IPS-18c (cell line): ENCODE results near the gene BMAL1.

ENCODE experiments used
- H3K4me3 ChIP-seq: 2 replicates; pipeline ENCODE4 v1.7.0; 2013; ENCODE audit warnings: low read depth, mild to moderate bottlenecking, low read length, moderate library complexity; ENCODE audit not compliant: insufficient read depth
- H3K9me3 ChIP-seq: one replicate; pipeline ENCODE4 v1.6.1; 2013; ENCODE audit warnings: mild to moderate bottlenecking, low read length, moderate library complexity; ENCODE audit not compliant: control insufficient read depth, insufficient read depth

Gene BMAL1

DNA sequence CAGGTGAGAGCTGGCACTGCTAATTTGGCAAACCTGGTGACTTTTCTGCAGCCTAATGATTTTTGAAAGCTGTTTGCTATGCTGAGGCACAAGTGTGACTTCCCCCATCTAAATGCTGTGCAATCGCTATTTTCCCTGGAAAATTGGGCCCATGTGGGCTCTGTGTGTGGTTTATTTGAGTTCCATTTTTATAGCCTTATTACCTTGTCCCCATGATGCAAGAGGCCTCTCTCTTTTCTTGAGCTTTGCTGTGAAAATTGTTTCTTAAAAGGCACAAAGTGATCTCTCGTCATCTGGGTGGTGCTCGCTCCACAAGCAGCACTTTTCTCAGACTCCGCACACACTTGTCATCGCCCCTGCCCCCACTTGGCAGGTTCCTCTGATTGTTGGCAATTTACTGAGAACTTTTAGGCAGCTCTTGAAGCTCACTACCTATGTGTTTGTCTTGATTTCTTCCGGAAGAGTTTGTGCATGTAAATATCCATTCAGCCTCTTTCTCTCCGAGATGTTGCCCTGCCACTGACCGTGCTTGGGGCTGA is 24.9 kb downstream of the BMAL1 start:
- H3K4me3 ChIP-seq: no peak overlapping the region
- H3K9me3 ChIP-seq: no peaks in the 10 kb centered on the region

DNA sequence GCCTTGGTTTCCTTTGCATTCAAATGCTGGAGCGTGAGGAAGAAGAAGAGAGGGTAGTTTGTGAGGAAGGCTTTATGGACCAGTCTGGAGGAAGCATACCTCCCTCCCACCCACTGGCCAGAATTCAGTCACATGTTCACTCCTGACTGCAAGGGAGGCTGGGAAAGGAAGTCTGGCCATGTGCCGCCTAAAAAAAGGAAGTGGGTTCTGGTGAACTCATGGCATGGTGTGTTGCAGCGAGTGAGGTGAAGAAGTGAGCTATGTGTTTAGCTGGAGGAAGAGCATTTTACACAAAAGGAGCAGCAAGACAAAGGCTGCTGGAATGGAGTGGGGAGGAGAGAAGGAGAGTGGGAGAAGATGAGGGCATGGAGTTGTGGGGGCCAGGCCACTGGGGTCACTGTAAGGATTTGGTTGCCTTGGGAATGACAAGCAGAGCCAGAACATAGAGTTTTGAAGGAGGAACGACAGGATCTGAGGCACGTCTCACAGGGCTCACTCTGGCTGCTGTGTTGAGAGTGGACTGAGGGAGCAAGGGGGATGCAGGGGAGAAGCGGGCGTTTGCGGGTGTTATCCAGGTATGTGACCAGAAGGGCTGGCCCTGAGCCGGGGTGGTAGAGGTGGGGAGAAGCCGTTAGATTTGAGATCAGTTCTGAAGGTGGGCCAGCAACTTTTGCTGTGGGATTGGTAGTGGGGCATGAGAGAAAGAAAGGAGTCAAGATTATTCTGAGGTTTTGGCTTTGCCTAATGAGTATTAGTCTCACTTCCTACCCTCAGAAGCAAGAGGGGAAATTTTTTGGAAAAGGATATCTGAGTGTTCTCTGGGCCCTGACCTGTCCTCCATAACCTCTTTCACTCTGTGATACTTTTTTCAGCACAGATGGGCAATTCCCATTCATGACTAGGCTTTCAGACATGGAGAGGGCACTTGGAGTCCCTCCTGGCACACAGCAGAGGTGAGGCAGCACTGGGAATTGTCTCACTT is 26.4 kb downstream of the BMAL1 start:
- H3K4me3 ChIP-seq: no peak overlapping the region

DNA sequence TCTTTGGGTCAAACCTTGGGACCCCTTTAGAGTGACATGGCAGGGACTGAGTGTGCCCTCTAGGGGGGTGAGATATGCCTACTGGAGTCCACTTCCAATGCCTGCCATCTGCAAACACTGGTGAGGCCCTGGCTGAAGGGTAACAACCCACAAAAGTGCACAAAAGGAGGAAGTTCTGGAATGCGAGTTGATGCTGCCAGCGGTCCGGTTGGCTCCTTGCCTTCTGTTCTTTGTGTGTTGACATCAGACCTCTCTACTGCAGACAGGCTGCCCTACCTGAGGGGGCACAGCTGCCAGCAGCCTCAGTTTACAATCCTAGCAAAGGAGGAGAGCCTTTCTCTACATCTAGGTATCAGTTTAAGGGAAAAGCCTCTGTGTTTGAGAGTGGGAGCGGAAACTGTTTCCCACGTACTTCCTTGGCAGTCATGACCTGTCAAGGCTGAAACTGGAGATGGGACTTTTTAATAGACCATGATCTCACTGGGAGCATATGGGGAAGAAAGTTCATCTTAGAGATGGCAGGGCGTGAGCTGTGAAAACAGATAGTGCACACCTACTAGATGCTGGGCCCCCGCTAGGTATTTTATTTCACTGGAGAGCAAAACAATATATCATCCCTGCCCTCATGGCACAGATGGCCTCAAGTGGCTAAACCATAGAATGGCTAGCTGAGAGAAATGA is 27.2 kb downstream of the BMAL1 start:
- no peak overlapping the region for H3K4me3 ChIP-seq
- H3K9me3 ChIP-seq: no peaks in the 10 kb centered on the region

More for the DNA sequence above, 26.4 kb downstream of the BMAL1 start:
- H3K9me3 ChIP-seq: no peaks in the 10 kb centered on the region

DNA sequence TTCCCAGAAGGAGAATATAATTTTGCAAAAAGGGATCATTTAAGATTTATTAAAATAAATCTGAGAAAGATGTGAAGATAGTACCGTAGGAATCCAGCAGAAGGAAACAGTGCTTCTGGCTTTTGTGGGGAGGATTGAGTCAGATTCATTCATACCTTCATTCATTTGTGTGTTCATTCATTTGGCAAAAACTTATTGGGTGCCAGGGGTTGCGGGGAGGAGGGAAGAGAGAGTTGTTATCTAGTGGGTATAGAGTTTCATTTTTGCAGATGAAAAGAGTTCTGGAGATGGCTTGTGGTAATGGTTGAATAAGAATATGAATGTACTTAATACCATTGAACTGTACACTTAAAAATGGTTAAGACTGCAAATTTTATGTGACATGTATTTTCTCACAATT is 31.1 kb downstream of the BMAL1 start:
- H3K9me3 ChIP-seq: no peaks in the 10 kb centered on the region
- H3K4me3 ChIP-seq: no peak overlapping the region

DNA sequence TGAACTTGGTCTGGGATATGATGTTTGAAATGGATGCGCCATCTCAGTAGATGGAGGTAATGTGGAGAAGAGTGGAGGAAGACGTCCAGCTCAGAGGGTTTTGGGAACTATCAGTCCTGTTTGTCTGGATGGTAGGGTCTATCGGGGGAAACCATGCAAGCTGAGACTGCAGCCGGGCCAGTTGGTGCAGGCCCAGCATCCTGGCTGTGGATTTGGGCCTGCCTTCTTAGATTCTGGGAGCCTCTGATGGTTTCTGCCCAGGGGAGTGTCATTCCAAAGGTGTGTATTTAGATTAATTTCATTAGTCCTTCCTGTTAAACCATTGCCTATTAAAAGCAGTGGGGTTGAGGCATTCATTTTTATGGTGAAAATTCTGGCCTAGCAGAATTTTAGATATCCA is 31.6 kb downstream of the BMAL1 start:
- H3K9me3 ChIP-seq: no peaks in the 10 kb centered on the region
- no peak overlapping the region for H3K4me3 ChIP-seq

DNA sequence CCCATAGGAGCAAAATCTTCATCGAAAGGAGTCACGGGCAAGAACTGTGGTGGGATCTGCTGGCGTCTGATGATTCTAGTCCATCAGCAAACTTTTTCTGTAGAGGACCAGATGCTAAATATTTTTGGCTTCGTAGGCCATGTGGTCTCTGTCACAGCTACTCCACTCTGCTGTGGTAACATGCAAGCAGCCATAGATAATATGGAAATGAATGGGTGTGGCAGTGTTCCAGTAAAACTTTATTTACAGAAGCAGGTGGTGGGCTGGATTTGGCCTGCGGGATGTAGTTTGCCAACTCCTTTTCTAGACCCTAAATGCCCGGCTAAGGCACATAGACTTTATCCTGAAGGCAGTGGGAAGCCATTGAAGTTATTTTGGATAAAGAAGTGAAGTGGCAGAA is 32.9 kb downstream of the BMAL1 start:
- Histone ChIP-seq H3K4me3 (no peak overlapping the region), H3K9me3 (no peaks in the 10 kb centered on the region)

DNA sequence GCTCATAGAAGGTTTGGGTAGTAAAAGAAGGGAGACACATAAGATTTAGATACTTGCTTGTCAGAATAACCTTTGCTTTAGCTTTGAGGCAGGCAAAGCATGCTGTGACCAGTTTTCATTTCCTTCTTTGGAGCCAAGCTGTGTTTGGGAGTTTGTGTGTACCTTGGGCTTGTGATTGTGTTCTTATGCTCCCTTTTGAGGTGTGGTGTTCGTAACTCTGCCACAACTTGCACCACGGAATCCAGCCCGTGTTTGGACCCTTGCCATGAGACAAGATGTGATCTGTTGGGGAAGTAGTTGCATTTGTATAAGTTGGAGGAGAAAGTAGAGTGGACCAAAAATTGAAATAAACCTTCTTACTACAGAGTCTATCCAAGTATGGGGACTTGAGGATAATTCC is 34.0 kb downstream of the BMAL1 start:
- H3K4me3 ChIP-seq: no peak overlapping the region
- H3K9me3 ChIP-seq: no peaks in the 10 kb centered on the region

DNA sequence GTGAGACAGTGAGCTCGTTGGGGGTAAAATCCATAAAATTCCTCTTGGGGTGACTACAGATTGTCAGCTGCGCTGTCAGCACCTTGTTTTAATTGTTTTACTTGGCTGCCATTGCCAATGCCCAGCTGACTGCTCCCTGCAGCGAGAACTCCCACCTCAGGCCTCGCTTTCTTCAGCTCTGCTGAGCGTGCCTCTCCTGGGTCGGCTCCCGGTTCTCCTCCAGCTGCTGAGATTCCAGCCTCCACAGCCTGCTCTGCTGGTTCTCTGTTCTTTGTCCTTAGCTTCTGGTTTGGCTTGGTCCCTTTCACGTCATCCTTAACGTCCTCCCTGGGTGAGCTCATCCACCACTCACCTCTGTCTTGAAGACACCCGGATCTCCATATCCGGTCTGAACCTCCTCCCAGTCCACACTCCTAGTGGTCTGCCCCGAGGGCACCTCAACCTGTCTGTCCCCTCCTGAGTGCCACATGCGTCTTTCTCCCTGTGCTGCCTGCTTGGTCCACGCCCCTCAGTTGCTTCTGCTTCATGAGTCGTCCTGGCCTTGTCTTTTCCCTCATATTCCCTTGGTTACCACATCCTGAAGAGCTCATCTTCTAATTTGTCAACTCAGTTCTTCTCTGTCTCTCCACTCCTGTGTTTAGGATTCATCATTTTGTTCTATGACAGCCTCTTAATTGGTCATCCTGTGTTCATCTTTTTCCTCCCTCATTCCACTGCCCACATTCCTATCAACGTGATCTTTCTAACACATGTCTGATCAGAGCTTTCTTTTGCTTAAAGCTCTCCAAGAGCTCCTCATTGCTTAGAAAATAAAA is 35.6 kb downstream of the BMAL1 start:
- H3K4me3 ChIP-seq: no peak overlapping the region
- no peaks in the 10 kb centered on the region for H3K9me3 ChIP-seq

DNA sequence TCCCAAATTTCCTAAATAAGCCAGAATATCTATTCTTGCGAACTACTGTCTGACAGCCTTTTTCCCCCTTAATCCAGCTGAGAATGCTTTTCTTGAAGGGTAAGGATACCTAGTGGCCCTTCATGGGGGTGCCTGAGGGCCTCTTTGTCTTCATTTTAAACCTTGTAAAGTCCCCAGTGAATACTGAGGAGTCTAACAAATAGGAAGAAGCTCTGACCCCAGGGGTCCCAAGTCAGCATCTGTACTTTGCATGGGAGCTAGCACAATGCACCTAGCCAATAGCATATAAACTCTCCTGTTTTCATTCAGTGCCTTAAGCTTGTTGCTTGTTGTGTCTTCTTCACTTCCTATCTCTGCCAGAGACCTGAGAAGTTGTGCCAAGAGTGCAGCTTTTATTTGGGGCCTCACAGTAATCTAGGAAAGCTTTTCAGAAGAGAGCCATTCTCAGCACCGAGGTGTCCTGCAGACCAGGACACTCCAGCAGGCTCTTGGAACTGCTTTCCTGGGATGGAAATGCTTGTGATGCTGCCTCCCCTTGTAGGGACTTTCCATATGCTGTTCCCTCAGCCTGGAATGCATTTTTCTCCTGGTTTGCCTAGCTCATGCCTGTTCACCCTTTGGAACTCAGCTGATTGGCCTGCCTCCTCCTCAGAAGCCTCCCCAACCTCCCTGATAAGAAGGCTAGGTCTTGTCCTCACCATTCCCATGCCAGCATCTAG is 37.2 kb downstream of the BMAL1 start:
- no peak overlapping the region for H3K4me3 ChIP-seq

DNA sequence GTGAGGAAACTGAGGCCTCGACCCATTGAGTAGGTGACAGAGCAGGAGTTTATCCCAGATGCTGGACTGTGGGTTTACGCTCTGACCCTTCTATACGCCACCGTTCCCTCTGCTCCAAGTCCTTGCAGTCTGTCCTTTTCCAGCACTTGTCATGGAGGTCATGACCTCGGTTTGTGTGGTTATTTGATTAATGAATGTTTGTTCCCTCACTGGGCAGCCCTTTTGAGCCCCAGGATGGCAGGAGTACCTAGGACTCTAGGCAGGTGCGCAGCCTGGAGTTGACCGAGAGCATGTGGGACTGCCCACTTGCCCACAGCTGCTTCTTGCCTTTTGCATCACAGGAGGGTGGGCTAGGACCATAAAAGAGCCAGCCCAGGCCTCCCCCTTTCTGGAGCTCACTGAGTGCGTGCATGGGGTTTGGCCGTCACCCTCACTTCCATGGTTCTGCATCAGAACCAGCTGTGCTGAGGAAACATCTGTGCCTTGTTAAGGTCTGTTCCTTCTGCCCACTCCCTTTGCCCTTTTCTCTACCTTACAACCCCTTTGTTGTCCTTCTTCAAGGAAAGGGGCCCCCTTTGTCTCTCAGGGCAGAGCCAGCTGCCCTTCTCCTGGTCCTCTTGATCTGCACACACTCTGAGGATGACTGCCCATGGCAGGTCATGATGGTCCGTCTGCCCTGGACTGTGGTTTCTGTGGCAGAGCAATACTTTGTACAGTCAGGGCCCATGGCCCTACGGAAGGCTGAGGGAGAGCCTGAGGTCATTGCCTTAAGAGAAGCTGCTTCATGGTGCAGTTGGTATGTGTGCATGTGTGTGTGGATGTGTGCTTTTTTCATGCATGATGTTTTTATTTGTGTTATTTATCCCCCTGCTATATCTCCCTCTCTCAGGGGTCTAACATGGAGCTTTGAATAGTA is 38.2 kb downstream of the BMAL1 start:
- no peak overlapping the region for H3K4me3 ChIP-seq
- no peaks in the 10 kb centered on the region for H3K9me3 ChIP-seq

More for the DNA sequence above, 37.2 kb downstream of the BMAL1 start:
- H3K9me3 ChIP-seq: no peaks in the 10 kb centered on the region

DNA sequence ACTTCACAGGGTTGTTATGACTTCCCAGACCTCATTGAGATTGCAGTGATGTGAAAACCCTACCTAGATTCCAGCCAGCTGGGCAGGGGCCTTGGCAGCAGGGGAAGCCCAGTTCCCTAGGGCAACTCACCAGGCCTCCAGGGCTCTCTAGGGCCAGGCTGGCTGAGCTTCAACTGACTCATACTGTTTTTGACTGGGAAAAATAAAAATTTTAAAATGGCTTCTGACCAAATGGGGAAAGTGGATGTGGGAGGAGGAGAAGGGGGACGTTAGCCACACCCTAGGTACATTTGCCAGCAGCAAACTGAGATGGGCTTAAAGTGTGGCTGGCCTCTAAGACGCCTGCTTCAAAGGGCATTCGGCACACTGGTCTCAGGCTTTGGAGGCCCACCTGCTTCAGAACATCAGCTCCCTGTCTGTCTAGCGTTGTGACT is 39.0 kb downstream of the BMAL1 start:
- Histone ChIP-seq H3K4me3 (no peak overlapping the region), H3K9me3 (no peaks in the 10 kb centered on the region)

DNA sequence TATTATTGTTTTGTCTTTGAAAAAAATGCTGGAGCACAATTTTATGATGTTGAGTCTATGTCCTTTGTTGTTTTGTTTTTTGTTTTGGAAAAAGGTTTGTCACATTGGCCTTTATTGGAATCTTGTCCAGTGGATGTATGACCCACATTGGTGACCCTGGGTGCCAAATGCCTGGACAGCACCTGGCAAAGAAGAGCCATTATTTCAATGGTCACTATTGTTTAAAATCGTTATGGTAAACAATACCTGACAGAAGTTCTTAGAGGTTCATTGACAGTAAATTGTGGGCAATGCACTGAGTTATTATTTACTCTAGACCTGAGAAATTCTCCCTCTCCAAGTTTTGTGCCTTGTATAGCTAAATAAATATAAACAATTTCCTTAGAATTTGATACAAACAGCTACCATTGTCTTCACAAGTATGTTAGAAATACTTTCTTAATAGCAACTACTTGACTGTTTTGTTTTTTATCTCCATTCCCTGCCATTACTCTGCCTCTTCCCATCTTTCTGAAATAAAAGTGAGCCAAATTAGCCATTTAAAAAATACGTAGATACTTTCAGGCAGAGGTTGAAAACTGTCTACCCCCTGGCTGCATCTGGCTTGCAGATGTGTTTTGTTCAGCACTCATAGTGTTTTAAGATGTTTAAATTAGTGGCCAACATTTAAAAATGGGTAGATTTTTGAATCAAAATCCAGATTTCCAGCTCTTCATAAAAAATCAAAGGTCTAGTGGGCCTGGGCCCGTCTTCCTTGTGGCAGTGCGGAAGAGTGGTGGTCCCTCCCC is 39.9 kb downstream of the BMAL1 start:
- H3K9me3 ChIP-seq: no peaks in the 10 kb centered on the region

DNA sequence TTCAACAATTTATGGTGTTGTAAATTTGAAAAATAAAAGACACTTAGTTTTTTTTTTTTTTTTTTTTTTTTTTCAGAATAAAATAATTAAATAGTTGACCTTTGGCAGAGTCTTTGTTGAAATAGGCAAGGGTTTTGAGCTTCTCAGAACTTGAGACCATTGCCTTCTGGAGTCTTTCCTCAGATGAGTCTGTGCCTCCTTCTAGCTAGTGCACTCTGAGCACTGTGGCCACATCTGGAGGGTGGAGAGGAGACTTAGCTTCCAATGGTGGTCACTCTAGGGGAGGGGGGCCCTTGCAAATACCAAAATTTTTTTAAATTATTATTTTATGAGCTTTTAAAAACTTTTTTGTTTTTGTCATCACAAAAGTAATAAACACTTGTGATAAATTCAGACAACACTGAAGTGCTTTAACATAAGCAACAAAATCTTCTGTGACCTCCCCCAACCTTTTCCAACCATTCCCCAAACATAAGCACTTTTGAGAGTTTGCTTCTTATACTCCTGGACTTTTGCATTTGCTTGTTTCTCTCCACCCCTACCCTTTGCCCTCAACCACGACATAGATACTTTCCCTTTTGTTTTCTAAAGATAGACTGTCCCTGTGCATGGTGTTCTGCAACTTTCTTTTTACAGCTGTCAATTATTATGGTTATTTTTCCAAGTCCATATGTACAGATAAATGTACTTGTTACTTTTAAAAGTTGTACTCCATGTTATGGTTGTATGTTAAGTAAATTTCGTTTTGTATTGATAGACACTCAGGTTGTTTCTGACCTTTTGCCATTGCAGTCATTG is 41.1 kb downstream of the BMAL1 start:
- Histone ChIP-seq H3K9me3 (no peaks in the 10 kb centered on the region), H3K4me3 (no peak overlapping the region)

More for the DNA sequence above, 39.9 kb downstream of the BMAL1 start:
- H3K4me3 ChIP-seq: no peak overlapping the region

DNA sequence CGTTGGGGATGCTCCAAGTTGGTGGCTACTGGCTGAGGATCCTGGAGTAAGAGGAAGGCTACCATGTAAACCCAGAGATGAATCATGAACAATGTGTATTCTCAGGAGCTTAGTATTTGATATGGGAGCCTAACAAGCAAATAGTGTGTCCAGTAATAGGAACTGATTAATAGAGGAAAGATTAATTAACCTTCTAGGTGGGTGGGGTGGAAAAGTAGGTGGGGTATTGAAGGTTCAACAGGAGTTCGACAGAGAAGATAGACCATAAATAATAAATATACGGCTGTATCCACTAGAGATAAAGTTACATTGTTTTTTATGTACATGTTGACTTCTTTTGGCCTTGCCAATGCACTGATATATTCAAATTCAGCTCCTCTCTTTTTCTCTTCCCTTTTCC is 43.1 kb downstream of the BMAL1 start:
- no peak overlapping the region for H3K4me3 ChIP-seq
- H3K9me3 ChIP-seq: no peaks in the 10 kb centered on the region
